ENCODE data around the gene COTL1.

COTL1 gene

DNA sequence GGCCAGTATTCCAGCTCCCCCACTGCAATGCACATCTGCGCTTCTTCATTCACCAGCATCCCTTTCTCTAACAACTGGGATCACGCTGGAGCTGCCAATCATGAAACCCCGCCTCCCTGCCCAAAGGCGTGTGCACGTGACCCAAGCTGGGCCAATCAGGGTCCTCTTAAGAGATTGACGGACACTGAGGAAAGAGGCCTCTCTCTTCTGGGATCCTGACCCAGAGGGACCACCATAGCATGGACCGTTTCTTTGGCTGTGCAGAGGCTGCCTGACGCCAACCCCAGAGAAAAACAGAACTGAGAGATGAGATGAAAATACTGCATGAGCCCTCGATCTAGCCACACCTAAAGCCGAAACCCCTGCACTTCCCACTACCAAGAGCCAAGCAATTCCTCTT is 32.0 kb downstream of the COTL1 start:
- peaks cover 30% of the 10 kb centered on the region for H3K36me3 Mint-ChIP-seq (ENCODE audit: low read depth)
- H3K27me3 Mint-ChIP-seq (ENCODE audit: low read depth) = no peaks in the 10 kb centered on the region
- peak overlapping the region; percentile 37 for H3K27ac Mint-ChIP-seq
- H3K9me3 Mint-ChIP-seq = no peaks in the 10 kb centered on the region
- H3K4me3 Mint-ChIP-seq = no peak overlapping the region
- peaks cover 22% of the 10 kb centered on the region for H3K4me1 Mint-ChIP-seq (ENCODE audit: low read depth)

DNA sequence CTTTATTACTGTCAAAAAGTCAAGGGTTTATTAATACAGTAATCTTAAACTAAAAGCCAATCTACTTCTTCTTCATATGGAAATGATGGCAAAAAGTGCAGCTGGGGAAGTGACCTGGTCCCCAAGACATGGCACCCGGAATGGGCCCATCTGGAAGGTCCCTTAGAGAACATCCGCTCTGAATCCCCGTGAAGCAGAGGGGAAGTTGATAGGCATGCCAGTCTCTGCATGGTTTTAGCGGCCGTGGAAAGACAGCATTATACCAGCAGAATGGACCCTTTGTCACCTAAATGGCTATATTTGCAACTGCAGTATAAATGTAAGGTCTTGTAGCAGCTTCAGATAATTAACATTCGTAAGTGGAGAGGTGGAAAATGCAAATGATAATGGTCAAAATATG is 32.4 kb downstream of the COTL1 start:
- H3K27ac Mint-ChIP-seq = no peak overlapping the region
- peaks cover 23% of the 10 kb centered on the region for H3K4me1 Mint-ChIP-seq (ENCODE audit: low read depth)
- H3K36me3 Mint-ChIP-seq (ENCODE audit: low read depth) = peaks cover 27% of the 10 kb centered on the region
- no peaks in the 10 kb centered on the region for H3K27me3 Mint-ChIP-seq (ENCODE audit: low read depth)
- H3K4me3 Mint-ChIP-seq = no peak overlapping the region
- no peaks in the 10 kb centered on the region for H3K9me3 Mint-ChIP-seq

DNA sequence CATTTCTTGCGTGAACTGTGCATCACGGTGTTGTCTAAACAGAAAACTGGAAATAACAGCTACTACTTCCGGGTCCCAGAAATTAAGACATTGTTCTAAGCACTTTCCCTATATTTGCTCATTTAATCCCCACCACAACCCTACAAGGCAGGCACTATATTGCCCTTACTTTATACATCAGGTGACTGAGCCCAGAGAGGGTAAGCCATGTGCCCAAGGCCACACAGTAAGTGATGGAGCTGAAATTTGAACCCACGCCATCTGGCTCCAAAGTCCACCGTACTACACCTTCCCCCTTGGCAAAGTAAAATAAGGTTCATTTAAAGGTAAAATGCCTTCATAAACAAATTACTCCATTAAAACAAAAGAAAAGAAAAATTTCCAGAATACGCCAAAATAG is 33.2 kb downstream of the COTL1 start:
- Mint-ChIP-seq H3K27me3 (ENCODE audit: low read depth) (no peaks in the 10 kb centered on the region), H3K9me3 (no peaks in the 10 kb centered on the region), H3K4me3 (no peak overlapping the region), H3K4me1 (ENCODE audit: low read depth) (peaks cover 24% of the 10 kb centered on the region), H3K36me3 (ENCODE audit: low read depth) (peaks cover 27% of the 10 kb centered on the region), H3K27ac (no peak overlapping the region)

DNA sequence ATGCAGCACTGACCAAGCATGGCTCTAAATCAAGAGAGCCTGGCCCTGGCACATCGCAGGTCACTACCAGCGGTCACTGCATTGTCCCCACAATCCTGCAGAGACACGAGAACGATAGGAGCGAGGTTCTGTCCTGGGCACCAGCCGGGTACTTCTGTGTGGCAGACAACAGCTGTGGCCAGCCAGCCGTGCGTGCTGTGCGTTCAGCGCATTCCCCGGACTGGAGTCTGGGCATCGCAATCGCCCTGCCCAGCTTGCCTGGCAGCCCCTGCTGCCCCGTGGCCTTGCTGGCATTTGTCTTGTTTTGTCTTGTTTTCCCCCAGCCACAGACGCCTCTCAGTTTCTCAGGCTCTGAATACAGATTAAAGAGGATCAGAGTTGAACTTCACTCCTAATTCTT is 33.9 kb downstream of the COTL1 start:
- H3K4me1 Mint-ChIP-seq (ENCODE audit: low read depth) = peaks cover 25% of the 10 kb centered on the region
- H3K4me3 Mint-ChIP-seq = no peak overlapping the region
- H3K9me3 Mint-ChIP-seq = no peaks in the 10 kb centered on the region
- H3K36me3 Mint-ChIP-seq (ENCODE audit: low read depth) = peaks cover 24% of the 10 kb centered on the region
- H3K27me3 Mint-ChIP-seq (ENCODE audit: low read depth) = no peaks in the 10 kb centered on the region
- H3K27ac Mint-ChIP-seq = no peak overlapping the region

DNA sequence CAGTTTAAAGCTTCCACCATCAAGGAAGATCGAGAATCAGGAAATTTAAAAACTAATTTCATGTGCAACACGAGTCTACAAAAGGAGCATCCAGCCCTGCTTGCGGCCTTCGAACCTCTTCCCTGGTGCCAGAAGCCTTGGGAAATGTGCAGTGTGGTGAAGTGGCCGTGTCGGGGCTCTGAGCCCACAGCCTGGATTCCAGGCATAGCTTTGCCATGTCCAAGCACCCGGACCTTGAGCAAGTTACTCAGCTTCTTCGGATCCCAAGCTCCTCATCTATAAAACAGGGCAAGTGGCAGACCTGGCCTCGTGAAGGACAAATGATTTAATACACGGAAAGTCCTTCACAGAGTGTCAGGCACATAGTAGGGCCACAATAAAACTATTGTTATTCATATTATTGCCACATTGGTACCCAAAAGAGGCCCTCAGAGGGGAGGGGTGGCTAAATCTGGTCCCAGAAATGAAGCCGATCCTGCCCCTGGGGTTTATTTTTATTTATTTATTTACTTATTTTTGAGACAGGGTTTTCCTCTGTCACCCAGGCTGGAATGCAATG is 34.8 kb downstream of the COTL1 start:
- Mint-ChIP-seq H3K4me1 (ENCODE audit: low read depth) (peaks cover 31% of the 10 kb centered on the region), H3K36me3 (ENCODE audit: low read depth) (peaks cover 29% of the 10 kb centered on the region), H3K27ac (peak overlapping the region; percentile 31), H3K9me3 (no peaks in the 10 kb centered on the region), H3K4me3 (no peak overlapping the region), H3K27me3 (ENCODE audit: low read depth) (no peaks in the 10 kb centered on the region)

DNA sequence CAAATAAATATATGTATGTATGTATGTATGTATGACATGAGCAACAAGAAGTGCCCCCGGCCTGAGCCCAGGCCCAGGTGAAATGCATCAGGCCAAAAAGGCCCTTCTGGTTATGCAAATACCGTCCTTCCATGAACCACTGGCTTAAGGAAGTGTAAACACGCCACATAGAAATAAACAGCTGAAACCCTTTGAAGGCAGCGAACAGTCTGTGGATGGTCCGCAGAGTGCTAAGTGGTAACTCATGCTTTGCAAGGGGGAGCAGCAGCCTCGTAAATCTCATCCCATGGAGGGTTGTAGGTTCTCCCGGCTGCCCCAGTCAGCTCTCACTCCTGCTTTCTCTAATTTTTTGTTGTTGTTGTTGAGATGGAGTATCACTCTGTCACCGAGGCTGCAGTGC is 36.7 kb downstream of the COTL1 start:
- H3K9me3 Mint-ChIP-seq = no peaks in the 10 kb centered on the region
- no peak overlapping the region for H3K27ac Mint-ChIP-seq
- peaks cover 27% of the 10 kb centered on the region for H3K36me3 Mint-ChIP-seq (ENCODE audit: low read depth)
- H3K4me3 Mint-ChIP-seq = no peak overlapping the region
- no peaks in the 10 kb centered on the region for H3K27me3 Mint-ChIP-seq (ENCODE audit: low read depth)
- H3K4me1 Mint-ChIP-seq (ENCODE audit: low read depth) = peaks cover 44% of the 10 kb centered on the region

DNA sequence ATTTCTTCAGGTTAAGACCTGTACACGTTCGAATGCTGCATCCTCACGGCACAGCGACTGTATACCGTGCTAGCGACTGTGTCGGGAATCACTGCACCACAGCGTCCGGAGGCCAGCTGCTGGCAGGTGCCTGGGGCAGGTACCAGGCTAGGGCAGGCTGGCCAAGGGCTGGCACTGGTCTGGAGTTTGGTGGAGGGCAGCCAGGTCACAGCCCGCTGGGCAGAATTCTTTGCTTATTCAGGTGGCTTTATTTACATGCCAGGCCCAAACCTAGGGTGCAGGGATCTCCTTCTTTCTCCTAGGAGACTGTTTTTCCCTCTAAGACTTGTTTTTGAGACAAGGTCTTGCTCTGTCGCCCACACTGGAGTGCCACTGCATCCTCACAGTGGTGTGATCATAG is 37.9 kb downstream of the COTL1 start:
- Mint-ChIP-seq H3K9me3 (no peaks in the 10 kb centered on the region), H3K36me3 (ENCODE audit: low read depth) (peaks cover 27% of the 10 kb centered on the region), H3K4me3 (no peak overlapping the region), H3K27ac (no peak overlapping the region), H3K4me1 (ENCODE audit: low read depth) (peaks cover 45% of the 10 kb centered on the region), H3K27me3 (ENCODE audit: low read depth) (no peaks in the 10 kb centered on the region)

DNA sequence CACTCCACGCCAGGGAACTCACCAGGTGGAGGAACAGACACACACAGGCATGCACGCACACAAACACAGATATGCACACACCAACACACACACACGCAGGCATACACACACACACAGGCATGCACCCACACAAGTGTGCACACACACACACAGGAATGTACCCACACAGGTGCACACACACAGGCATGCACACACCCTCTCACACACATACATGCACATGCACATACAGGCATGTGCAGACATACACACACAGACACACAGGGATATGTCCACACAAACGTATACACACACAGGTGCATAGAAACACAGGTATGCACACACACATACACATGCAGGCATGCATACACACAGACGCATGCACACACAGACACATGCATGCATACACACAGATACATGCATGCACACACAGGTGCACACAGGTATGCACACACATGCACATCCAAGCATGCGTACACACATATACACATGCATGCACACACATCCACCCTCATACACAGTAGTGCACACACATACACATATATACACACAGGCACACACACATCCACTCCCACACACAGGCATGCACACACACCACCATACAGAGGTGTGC is 39.2 kb downstream of the COTL1 start:
- H3K4me3 Mint-ChIP-seq = no peak overlapping the region
- no peaks in the 10 kb centered on the region for H3K27me3 Mint-ChIP-seq (ENCODE audit: low read depth)
- no peaks in the 10 kb centered on the region for H3K9me3 Mint-ChIP-seq
- H3K27ac Mint-ChIP-seq = no peak overlapping the region
- peaks cover 46% of the 10 kb centered on the region for H3K4me1 Mint-ChIP-seq (ENCODE audit: low read depth)
- peaks cover 30% of the 10 kb centered on the region for H3K36me3 Mint-ChIP-seq (ENCODE audit: low read depth)

DNA sequence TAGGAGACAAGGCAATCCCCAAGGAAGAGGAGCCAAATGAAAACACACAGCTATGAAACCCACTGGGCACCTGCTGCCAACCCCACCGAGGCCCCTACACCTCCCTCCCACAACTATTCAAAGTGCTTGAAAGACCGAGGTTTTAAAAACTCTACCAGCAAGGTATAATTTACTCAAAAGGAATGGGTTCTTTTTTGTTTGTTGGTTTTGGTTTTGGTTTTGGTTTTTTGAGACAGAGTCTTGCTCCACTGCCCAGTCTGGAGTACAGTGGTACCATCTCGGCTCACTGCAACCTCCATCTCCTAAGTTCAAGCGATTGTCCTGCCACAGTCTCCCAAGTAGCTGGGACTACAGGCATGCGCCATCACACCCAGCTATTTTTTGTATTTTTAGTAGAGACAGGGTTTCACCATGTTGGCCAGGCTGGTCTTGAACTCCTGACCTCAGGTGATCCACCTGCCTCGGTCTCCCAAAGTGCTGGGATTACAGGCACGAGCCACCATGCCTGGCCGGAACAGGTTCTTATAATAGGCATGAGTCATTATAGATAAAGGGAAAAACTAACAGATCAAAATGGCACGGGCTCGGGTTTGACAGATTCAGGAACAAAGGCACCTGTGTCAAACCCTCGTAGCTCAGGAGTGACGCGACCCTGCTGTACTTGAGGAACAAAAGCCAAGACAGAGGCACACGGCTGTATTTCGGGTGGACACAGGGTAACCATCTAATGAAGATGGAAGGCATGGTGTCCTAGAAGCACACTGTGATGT is 40.7 kb downstream of the COTL1 start:
- H3K36me3 Mint-ChIP-seq (ENCODE audit: low read depth) = peaks cover 39% of the 10 kb centered on the region
- peaks cover 48% of the 10 kb centered on the region for H3K4me1 Mint-ChIP-seq (ENCODE audit: low read depth)
- H3K27ac Mint-ChIP-seq = peak overlapping the region; percentile 53
- H3K4me3 Mint-ChIP-seq = no peak overlapping the region
- H3K9me3 Mint-ChIP-seq = no peaks in the 10 kb centered on the region
- no peaks in the 10 kb centered on the region for H3K27me3 Mint-ChIP-seq (ENCODE audit: low read depth)

DNA sequence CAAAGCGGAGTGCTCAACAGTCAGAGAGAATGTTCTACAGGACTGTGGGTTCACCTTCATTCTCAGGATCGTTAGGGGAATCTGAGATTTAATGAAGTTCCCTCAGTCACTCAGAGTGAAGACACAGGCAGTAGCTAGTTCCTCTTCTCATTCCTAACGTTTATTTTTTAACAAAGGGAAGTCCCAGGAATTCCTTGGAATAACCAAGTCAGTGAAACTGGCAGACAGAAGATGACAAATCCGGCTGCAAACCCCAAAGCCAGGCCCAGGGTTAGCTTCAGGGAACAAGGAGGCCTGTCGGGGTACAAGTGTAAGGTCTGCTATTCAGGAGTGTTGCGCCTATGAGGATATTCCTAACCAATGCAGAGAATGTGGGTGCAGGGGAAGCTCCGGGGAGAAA is 42.0 kb downstream of the COTL1 start:
- Mint-ChIP-seq H3K27ac (no peak overlapping the region), H3K4me3 (no peak overlapping the region), H3K36me3 (ENCODE audit: low read depth) (peaks cover 50% of the 10 kb centered on the region), H3K27me3 (ENCODE audit: low read depth) (no peaks in the 10 kb centered on the region), H3K4me1 (ENCODE audit: low read depth) (peaks cover 52% of the 10 kb centered on the region), H3K9me3 (peaks cover 6% of the 10 kb centered on the region)

DNA sequence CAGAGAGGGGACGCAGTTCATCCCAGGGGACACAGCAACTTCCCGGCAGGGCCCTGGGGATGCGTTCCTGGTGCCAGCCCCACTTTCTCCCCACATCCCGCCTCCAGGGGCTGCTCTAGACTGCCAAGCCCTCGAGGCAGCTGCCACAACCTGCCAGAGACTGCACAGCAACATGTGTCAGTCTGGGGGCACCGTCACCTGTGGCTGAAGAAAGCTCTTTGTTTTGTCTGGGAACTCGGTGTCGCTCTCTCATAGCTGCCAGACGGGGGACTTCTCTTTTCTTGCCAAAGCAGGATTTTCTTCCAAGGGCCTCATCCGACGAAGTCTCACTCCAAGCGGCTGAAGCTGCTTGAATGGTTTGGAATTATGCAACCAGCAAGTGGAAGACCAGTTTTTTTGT is 43.7 kb downstream of the COTL1 start:
- H3K27ac Mint-ChIP-seq = no peak overlapping the region
- no peaks in the 10 kb centered on the region for H3K27me3 Mint-ChIP-seq (ENCODE audit: low read depth)
- peaks cover 60% of the 10 kb centered on the region for H3K4me1 Mint-ChIP-seq (ENCODE audit: low read depth)

DNA sequence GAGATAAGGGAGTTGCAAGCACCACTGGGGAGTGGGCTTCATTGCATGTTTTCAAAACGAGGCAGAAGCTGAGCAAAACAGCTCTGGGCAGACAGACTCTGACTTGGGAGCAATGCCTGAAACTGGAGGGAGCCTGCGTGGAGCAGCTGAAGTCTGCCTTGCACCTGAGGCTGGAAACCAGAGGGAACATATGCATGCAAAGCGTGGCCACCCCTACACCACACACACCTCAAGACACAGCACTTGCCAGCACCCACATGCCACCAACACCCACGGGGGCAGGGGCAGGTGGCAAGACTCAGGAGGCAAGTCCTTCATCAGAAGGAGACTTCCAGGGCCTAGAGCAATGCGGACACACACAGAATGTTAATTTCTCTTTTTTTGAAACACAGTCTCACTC is 45.8 kb downstream of the COTL1 start:
- Mint-ChIP-seq H3K4me1 (ENCODE audit: low read depth) (peaks cover 49% of the 10 kb centered on the region), H3K36me3 (ENCODE audit: low read depth) (peaks cover 70% of the 10 kb centered on the region), H3K9me3 (peaks cover 19% of the 10 kb centered on the region), H3K27me3 (ENCODE audit: low read depth) (no peaks in the 10 kb centered on the region), H3K27ac (peak overlapping the region; percentile 45), H3K4me3 (no peak overlapping the region)

More for the DNA sequence above, 43.7 kb downstream of the COTL1 start:
- Mint-ChIP-seq H3K36me3 (ENCODE audit: low read depth) (peaks cover 67% of the 10 kb centered on the region), H3K9me3 (peaks cover 19% of the 10 kb centered on the region), H3K4me3 (no peak overlapping the region)

DNA sequence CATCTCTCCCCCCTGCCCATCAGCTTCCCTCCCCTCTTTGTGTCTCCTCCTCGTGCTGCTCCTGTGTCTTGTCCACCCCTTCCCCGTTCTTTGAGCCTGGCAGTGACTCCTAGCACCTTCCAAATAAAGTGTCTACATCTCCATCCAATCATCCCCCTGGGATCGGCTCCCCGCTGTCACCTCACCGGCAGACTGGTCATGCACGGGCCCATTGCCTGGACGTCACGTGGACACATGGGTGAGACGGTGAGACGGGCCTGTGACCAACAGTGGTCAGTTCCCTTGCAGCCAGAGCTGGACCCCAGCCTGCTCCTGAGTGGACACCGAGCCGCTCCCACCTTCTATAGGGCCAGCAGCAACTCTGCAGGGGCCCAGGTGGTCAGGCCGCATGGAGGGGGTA is 46.4 kb downstream of the COTL1 start:
- peaks cover 75% of the 10 kb centered on the region for H3K36me3 Mint-ChIP-seq (ENCODE audit: low read depth)
- H3K27ac Mint-ChIP-seq = no peak overlapping the region
- peaks cover 45% of the 10 kb centered on the region for H3K4me1 Mint-ChIP-seq (ENCODE audit: low read depth)
- H3K27me3 Mint-ChIP-seq (ENCODE audit: low read depth) = no peaks in the 10 kb centered on the region
- peaks cover 19% of the 10 kb centered on the region for H3K9me3 Mint-ChIP-seq
- H3K4me3 Mint-ChIP-seq = no peak overlapping the region

DNA sequence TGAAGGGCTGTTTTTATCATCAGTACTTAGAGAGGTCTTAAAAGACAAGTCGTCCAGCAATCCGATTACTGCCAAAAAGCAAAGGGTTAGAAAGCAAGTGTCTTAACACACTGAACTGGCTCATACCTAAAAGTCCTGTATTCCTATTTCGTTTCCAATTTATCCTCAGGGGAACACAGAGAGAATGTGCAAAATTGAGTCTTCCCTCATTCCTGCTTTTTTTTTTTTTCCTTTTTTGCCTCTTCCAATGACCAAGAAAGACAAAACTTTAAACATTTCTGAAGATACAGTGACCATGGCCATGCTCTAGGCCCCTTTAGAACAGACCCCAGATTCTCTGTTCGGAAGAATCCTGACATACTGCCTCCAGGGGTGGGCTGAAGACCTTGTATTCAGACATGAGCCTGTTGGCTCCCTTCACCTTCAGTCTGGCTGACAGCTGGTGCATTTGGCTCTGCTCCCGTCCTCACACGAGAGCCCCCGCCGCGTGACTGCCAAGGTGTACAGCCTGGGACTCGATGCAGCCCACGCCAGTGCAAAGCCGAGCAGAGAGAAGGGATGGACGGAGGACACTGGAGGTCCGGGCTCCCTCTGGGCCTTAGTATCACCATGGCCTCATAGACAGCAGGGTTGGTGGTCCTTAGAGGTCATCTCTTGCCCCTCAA is 47.0 kb downstream of the COTL1 start:
- Mint-ChIP-seq H3K4me3 (no peak overlapping the region), H3K27ac (peak overlapping the region; percentile 69), H3K36me3 (ENCODE audit: low read depth) (peaks cover 76% of the 10 kb centered on the region), H3K4me1 (ENCODE audit: low read depth) (peaks cover 41% of the 10 kb centered on the region), H3K27me3 (ENCODE audit: low read depth) (no peaks in the 10 kb centered on the region), H3K9me3 (peaks cover 19% of the 10 kb centered on the region)
